NCI-H748 (cell line): ENCODE results near the gene MAP3K10.
"Not testable (repeated sequence)": the region's sequence is repeated elsewhere in the genome, so short reads cannot be mapped to it uniquely, and the experiment has no call there.

Source experiments
- DNase-seq: peaks from one replicate; lab custom pipeline; 2025; ENCODE audit not compliant: unreplicated experiment; lab: John Stamatoyannopoulos, UW

MAP3K10 gene

DNA sequence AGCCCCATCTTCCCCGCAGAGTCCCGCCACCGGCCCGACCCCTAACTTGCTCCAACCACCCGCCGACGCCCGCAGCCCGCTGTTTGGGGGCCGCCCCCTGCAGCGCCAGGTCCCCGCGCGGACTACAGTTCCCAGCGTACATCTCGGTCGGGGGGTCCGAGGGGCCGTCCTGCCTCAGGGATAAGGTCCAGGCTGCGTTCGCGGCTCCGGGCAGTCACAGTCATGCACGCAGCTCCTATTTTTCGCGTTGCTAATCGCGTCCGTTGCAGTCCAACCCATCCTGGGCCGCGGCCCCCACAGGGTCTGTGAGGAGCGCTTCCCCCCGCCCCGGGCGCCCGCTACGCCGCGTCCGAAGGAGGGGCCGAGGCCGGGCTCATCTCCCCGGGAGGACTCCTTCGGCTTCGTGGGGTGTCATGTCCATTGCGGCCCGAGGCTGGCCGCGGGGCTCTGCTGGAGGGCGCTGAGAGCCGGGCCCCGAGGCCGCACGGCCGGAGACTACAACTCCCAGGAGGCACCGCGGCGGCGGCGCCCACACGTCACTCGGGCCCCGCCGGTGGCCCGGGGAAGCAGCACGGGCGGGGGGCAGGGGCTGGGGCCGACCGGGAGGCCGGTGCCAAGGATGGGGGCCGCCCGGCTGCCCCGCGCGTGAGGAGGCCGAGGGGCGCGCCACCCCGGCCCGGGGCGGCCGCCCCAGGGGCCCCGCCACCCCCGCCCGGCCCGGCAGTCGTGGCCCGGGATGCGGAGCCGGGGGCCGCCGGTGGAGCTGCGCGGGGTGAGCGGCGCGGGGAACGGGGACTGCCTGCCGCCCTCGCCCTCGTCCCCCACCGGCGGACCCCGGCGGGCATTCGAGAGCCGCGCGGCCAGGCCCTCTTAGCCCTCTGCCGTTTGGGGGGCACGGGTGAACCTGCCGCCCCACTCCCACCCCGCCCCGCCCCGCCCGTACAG is at the start of gene MAP3K10:
TSS of gene MAP3K10 (plus strand) at position 536 of the 945 bp plus-strand sequence. CDS start 606 bp downstream, outside the sequence.
- peak; percentile 81 for DNase-seq

DNA sequence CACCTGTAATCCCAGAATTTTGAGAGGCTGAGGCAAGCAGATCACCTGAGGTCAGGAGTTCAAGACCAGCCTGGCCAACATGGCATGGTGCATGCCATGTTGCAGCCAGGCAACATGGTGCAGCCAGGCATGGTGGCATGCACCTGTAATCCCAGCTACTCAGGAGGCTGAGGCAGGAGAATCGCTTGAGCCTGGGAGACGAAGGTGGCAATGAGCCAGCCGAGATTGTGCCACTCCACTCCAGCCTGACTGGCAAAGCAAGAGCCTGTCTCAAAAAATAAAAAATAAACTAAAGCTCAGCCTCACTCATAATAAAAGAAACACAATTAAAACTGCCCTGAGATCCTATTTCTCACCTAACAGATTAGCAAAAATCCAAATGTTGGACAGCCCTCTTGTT is 49.7 kb upstream of the MAP3K10 start:
- DNase-seq, result no peak

DNA sequence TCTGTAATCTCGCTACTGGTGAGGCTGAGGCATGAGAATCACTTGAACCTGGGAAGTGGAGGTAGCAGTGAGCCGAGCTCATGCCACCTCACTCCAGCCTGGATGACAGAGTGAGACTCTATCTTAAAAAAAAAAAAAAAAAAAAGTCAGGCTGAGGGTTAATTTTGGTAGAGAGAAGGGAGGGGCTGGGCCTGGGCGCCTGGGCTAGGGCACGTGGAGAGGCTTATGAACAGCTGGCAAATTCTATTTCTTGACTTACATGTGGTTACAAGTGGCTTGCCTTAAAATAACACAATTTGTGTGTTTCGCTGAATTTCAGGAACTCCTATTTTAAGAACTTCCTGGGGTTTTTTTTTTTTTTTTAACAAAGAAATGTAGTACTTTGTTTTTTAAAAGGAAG is 47.6 kb upstream of the MAP3K10 start:
- DNase-seq, result no peak

DNA sequence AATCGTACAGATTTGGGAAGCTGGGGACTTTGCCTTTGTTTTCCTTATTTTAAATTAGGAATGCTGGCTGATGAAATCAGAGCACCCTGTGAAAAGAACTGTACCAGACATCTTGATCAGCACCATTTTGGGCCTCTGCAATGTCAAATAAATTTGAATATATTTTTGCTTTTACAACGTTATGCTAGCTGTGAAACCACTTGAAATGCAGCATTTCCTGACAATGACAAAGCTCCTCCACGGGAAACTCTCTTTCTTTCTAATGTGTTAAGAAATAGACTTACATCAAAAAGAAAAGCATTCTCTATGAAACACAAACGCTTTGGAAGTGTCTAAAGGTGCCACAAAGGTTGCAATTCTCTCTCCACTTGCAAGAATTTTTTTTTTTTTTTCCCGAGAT is 47.1 kb upstream of the MAP3K10 start:
- DNase-seq, result no peak

DNA sequence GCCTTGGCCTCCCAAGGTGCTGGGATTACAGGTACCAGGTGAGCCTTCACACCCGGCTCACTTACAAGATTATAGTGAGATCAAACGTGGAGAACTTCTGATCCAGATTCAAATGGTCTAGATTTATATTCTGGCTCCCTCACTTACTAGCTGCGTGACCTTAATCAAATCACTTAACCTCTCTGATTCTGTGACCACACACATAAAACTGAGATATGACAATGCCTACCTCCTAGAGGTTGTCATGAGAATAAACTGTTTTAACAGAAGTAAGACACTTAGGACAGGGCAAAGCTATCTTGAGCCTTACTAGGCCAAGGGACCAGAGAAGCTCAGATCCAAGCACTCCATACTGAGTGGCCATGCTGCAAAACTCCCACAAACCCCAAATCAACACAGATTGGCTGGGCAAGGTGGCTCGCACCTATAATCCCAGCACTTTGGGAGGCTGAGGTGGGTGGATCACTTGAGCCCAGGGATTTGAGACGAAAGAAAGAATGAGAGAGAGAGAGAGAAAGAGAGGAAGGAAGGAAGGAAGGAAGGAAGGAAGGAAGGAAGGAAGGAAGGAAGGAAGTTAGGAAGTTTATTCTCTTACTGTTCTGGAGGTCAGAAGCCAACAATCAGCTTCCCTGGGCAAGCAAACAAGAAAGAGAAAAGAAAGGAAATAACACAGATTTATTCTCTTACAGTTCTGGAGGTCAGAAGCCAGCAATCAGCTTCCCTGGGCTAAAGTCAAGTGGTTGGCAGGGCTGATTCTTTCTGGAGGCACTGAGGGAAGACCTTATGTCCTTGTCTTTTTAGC is 46.1 kb upstream of the MAP3K10 start:
- DNase-seq, result no peak

DNA sequence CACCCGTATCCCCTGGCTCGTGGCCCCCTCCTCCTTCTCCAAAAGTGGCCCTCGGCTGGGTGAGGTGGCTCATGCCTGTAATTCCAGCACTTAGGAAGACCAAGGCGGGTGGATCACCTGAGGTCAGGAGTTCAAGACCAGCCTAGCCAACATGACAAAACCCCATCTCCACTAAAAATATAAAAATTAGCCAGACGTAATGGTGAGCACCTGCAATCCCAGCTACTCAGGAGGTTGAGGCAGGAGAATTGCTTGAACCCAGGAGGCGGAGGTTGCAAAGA is 45.5 kb upstream of the MAP3K10 start:
- not testable (repeated sequence) for DNase-seq

DNA sequence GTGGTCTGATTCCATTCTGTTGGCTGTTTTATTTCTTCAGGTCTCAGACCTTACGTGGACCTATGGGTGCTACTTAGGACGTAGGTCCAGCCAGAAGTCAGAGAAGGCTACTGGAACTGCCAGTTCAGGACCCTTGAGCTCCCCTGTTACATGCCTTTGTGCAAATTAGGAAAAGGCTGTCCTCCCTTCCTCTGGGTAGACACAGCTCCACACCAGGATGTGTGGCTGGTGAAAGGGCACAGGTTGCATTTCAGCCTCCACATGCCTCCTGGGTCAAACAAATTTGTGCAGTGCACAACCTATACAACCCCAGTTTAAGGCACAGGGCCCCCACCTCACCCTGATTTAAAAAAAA is 43.9 kb upstream of the MAP3K10 start:
- no peak for DNase-seq

DNA sequence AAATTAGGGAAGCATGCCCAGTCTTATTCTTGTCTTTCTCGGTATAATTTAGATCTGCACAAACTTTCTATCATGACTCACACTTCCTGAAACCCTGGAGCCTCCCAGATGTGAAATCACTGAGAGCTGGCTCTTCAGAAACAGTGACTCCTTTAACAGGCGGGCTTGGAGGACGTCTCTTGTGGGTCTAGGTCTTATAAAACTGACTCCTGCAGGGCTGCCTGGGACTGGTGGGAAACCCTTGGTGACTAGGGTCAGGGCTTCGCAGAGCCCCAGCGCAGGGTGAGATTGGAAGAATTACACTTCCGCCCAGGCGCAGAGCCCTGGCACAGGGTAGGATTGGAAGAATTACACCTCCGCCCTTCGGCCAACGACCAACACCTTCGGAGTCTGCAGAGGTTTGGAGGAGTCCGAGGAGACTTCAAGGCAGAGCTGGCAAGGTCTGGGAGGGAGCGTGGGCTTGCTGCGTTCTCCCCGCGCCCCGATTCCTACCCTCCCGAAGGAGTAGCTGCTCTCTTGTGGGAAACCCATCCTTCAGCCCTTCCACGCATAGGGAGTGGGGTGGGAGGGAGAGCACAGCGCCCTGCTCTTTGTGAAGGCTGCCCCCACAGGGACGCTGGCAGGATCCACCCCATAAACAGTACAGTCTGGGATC is 43.4 kb upstream of the MAP3K10 start:
- DNase-seq, result no peak

DNA sequence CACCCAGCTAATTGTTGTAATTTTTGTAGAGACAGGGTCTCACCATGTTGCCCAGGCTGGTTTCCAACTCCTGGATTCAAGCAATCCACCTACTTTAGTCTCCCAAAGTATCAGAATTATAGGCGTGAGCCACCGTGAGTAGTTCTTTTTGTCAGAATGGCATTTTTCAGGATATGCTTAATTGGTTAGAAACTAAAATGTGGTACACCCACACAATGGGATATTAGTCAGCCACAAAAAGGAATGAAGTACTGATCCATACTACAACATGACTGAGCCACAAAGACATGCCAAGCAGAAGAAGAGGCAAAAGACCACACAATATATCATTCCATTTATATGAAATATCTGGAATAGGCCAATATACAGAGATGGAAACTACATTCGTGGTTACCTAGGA is 41.7 kb upstream of the MAP3K10 start:
- DNase-seq, result no peak

DNA sequence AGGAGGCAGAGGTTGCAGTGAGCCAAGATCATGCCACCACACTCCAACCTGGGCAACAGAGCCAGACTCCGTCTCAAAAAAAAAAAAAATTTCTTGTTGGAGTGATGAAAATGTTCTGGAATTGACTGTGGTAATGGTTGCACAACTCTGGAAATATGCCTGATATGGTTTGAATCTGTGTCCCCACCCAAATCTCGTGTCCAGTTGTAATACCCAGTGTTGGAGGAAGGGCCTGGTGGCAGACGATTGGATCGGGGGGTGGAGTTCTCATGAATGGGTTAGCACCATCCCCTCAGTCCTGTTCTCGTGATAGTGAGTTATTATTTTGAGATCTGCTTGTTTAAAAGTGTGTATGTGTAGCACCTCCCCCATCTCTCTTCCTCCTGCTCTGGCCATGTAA is 41.1 kb upstream of the MAP3K10 start:
- DNase-seq, result no peak

DNA sequence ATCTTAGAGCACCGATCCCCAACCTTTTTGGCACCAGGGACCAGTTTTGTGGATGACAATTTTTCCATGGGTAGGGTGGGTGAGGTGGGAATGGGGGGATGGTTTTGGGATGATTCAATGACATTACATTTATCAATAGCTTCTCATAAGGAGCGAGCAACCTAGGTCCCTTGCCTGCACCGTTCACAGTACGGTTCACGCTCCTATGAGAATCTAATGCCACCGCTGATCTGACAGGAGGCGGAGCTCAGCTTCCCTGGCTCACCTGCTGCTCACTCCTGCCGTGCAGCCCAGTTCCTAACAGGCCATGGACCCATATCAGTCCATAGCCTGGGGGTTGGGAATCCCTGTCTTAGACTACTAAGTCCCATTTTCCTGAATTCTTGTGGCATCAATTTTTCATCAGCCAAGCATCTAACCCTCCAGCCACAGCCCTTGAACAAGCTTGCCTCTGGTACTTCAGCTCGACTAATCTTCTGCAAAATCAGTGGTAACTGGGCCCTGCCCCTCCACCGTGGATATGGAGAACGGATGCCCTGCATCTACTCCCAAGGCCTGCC is 37.0 kb upstream of the MAP3K10 start:
- no peak for DNase-seq

DNA sequence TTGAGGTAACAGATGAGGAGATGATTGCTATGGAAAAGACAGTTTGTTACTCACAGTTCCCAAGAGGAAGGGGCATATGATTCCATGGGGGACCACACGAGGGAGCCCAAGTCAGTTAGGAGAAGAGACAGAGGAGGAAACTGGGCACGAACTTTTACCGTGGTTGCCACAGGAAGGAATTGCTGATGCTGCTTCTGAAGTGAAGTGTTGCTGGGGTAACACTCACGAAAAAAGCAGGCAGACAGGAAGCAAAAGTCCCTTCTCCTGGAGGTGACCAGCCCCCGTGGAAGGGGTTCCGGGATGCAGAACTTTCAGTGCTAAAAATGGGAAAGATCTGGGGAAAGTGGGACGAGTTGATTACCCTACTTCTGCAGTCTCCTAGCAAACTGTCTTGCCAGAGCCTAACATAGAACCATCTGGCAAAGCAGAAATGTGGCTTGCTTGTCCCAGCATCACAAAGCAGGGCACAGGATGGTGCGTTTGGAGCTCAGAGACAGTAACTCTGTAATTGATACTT is 35.4 kb upstream of the MAP3K10 start:
- DNase-seq, result peak; percentile 54

DNA sequence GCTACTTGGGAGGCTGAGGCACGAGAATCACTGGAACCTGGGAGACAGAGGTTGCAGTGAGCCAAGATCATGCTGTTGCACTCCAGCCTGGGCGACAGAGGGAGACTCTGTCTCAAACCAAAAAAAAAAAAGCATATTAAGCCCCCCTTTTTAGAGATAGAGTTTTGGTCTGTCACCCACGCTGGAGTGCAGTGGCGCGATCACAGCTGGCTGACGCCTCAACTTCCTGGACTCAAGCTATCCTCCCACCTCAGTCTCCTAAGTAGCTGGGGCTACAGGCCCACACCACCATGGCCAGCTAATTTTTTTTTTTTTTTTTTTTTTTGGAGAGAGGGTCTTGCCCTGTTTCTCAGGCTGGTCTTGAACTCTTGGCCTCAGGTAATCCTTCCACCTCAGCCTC is 34.2 kb upstream of the MAP3K10 start:
- no peak for DNase-seq

DNA sequence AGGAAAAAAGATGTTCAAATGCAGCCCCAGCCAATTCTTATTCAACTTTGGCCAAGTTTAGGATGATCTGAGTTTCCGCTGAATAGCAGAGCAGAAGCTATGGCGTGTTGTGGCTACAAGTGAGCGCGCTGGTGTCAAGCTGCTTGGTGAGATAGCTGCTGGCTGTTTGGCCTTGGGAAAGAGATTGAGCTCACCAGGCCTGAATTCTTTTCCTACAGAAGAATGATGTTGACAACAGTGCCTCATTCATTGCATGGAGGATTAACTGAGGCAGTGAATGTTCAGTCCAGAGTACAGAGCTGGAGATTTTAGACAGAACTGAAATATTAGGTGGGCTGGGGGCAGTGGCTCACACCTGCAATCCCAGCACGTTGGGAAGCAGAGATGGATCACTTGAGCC is 31.5 kb upstream of the MAP3K10 start:
- DNase-seq, result no peak

DNA sequence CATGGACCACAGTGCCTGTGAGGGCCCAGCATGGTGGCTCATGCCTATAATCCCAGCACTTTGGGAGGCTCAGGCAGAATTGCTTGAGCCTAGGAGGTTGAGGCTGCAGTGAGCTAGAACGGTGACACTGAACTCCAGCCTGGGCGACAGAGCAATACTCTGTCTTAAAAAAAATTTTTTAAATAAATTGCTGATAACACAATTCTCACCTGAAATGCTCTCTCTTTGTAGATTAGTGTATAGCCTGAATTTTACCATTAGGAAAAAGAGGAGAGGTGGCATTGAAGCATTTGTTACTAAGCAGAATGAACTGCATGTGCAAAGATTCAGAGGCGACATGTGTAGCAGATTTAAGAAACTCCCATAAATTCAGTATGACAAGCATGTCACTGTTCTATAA is 29.1 kb upstream of the MAP3K10 start:
- DNase-seq, result no peak

DNA sequence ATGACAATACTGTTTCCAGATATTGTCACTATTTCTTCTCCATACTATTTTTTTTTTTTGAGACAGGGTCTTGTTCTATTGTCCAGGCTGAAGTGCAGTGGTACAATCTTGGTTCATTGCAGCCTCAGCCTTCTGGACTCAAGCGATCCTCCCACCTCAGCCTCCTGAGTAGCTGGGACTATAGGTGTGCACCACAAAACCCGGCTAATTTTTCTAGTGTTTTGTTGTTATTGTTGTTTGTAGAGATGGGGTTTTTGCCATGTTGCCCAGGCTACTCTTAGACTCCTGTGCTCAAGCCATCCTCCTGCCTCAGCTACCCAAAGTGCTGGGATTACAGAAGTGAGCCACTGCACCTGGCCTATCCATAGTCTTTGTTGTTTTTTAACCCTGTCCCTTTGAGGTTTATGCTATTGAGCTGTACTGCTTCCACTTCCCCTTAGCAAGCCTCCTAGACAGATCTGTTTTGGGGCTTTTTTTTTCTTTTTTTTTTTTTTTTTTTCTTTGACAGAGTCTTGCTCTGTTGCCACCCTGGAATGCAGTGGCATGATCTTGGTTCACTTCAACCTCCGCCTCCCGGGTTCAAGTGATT is 27.6 kb upstream of the MAP3K10 start:
- no peak for DNase-seq

DNA sequence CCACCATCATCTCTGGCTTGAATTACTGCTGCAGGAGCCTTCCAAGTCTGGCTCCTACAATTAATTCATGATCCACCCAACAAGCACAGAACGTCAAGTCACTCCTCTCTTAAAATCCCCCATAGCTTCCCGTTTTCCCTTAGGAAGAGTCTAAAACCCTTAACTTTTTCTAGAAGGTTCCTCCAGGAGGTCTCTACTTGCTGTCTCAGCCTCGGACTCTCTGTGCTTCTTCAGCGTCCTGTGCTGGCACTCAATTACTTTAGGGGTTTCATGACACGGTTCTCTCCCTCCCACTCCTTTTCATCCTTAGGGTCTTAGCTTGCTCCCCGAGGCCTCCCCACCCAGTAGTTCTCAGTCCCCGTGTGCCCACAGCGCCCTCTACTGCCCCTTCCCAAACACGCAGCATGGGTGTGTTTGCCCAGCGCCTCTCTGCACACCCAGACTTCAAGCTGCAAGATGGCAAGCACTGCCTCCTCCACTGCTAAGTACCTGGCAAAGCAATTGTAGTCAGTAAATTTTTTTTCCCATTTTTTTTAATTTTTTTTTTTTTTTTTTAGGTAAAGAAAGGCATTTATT is 25.8 kb upstream of the MAP3K10 start:
- peak; percentile 69 for DNase-seq

DNA sequence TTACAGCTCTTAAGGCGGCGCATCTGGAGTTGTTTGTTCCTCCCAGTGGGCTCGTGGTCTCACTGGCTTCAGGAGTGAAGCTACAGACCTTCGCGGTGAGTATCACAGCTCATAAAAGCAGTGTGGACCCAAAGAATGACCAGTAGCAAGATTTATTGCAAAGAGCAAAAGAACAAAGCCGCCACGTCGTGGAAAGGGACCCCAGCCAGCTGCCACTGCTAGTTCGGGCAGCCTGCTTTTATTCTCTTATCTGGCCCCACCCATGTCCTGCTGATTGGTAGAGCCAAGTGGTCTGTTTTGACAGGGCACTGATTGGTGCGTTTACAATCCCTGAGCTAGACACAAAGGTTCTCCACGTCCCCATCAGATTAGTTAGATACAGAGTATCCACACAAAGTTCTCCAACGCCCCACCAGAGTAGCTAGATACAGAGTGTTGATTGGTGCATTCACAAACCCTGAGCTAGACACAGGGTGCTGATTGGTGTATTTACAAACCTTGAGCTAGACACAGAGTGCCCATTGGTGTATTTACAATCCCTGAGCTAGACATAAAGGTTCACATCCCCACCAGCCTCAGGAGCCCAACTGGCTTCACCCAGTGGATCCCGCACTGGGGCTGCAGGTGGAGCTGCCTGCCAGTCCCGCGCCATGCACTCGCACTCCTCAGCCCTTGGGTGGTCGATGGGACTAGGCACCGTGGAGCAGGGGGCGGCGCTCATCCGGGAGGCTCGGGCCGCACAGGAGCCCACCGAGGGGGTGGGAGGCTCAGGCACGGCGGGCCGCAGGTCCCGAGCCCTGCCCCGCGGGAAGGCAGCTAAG is 21.5 kb upstream of the MAP3K10 start:
- DNase-seq, result peak; percentile 26

DNA sequence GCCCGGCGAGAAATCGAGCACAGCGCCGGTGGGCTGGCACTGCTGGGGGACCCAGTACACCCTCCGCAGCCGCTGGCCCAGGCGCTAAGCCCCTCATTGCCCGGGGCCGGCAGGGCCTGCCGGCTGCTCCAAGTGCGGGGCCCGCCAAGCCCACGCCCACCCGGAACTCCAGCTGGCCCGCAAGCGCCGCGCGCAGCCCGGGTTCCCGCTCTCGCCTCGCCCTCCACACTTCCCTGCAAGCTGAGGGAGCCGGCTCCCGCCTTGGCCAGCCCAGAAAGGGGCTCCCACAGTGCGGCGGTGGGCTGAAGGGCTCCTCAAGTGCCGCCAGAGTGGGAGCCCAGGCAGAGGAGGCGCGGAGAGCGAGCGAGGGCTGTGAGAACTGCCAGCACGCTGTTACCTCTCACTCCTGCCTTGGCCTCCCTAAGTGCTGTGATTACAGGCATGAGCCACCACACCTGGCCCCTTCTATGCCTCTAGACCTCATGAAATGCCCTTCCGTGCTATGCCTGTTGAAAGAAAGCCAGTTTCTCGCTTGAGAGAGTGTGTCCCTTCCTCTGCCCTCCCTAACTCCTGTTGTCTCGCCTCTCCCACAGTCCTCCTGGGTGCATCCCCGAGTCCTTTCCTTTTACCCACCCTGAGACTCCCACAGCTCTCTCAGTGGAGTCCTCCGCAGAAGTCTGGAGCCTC is 20.8 kb upstream of the MAP3K10 start:
- not testable (repeated sequence) for DNase-seq
